C4-2B (cell line): ENCODE results near the gene NEO1.

Experiments used
- CTCF ChIP-seq: fragments of 450-650 bp; conservative IDR thresholded peaks from 2 replicates; pipeline ENCODE4 v1.5.1; 2017; ENCODE audit warnings: mild to moderate bottlenecking
- ZFX ChIP-seq: fragments of 450-650 bp; IDR thresholded peaks from 2 replicates; pipeline ENCODE4 v1.6.1; 2017

- TF ChIP-seq CTCF (no peak), ZFX (no peak)
Measured at GRCh38 chr15:73286311-73286710, 234.0 kb downstream of the NEO1 start.
